Measurements from ENCODE around the gene OPN1MW.
"Not testable (repeated sequence)": the region's sequence is repeated elsewhere in the genome, so short reads cannot be mapped to it uniquely, and the experiment has no call there.

The OPN1MW gene

DNA sequence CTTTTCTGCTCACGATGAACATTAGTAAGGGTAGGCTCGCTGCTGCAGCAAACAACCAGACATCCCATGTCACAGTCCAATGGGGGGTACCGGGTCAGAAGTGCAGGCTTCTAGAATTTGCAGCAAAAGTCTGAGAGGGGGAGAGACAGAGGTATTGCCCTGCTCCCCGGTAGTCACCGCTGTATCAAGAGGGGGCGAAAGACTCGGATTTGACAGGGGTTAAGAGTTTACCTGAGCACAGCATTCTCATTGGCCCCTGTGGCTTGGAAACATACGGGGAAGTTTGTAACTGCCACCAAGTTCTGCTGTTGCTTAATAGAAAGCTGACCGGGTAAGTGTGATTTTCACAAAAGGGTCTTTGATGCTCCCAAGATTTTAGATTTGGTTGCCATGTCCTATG, 28.7 kb downstream of the OPN1MW start:
- DNase-seq (ENCODE audit: low read depth, low spot score): not testable (repeated sequence)

DNA sequence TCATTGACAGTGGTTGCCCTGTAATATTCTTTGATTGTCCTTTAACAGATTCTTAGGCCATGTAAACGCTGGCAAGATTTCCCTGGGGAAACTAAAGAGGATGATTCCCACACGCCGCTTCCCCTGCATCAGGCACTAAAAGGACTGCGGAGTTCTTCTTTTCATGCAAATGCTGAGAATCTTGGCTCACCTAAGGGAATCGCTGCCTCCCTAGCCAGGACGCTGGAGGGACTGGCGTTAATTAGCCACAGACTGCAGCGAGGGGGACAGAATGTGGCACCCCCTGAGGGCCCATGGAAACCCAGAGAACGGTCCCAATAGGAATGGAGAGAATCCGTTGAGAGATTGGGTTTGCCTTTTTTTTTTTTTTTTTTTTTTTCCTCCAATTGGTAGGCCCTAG, 29.1 kb downstream of the OPN1MW start:
- not testable (repeated sequence) for DNase-seq (ENCODE audit: low read depth, low spot score)

DNA sequence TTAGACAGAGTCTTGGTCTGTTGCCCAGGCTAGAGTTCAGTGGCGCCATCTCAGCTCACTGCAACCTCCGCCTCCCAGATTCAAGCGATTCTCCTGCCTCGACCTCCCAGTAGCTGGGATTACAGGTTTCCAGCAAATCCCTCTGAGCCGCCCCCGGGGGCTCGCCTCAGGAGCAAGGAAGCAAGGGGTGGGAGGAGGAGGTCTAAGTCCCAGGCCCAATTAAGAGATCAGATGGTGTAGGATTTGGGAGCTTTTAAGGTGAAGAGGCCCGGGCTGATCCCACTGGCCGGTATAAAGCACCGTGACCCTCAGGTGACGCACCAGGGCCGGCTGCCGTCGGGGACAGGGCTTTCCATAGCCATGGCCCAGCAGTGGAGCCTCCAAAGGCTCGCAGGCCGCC, 37.1 kb downstream of the OPN1MW start, which contains the start of gene OPN1MW2:
TSS of gene OPN1MW2 (plus strand) at position 301 of the 400 bp plus-strand sequence. CDS start at position 361, 60 bp downstream.
- DNase-seq (ENCODE audit: low read depth, low spot score): not testable (repeated sequence)

DNA sequence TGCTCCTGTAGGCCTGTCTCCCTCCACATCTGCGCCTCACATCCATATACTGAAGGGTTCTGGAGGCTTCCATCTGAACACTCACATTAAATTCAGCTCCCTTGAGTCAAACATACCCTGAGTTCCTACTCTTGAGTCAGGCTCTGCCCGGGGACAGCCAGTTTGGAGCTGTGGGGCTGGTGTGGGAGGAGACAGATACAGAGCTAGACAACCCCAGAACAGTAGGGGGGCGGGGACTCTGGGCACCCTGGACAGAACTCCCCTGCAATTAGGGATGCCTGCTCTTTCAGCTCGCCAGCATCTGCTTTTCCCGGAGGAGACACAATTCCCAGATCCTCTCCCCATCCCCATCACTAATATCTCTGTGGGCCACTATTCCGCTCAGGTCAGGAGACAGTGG, 42.9 kb downstream of the OPN1MW start:
- not testable (repeated sequence) for DNase-seq (ENCODE audit: low read depth, low spot score)

DNA sequence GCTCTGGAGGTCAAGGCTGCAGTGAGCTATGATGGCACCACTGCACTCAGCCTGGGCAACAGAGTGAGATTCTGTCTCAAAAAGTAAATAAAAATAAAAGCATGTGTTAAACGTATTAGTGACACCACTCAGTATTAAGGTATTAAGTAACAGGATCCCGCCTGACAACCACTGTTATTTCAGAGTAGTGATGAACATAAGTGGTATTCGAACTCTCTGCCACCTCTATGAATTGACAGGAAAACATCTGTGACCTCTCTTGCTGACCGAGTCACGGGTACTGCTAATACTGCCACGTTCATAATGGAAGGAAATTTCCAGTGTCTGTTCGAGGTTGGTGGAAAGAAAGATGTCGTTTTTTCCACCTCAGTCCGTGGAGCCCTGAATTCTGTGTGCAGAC, 44.3 kb downstream of the OPN1MW start:
- not testable (repeated sequence) for DNase-seq (ENCODE audit: low read depth, low spot score)

DNA sequence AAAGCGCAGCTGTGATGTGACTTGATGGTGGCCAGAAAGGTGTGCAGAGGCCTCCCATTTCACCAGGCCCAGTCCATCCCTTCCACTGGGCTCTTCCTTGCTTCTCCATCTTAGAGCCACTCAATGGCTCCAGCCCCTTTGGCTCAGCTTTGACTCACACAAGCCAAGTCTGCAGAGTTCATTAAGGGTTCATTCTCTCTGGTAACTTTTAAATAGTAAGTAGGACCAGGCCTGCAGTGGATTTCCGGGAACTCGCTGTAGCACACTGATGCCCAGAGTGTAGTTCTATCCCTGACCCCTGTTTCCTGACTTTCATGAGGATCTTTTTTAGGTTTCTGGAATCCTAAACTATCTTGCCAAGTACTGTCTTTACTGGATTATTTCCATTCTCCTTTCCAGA, 49.0 kb downstream of the OPN1MW start:
- DNase-seq (ENCODE audit: low read depth, low spot score): not testable (repeated sequence)

DNA sequence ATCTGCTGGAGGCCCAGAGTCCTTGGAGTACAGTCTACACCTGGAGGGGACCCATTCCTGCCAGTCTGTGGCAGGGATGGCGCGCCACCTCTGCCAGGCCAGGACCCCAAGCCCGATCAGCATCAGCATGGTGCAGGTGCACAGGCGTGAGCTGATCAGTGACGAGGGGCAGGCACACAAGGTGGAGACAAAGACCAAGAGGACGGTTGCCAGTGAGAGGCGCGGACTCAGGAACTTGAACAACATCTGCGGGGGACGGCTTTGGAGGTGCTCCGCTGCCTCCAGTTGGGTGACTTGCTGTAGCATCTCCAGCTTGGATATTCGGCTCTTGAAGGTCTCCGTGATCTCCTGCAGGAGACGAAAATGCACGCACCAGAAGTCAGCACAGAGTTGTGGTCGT, 51.2 kb downstream of the OPN1MW start:
- not testable (repeated sequence) for DNase-seq (ENCODE audit: low read depth, low spot score)

DNA sequence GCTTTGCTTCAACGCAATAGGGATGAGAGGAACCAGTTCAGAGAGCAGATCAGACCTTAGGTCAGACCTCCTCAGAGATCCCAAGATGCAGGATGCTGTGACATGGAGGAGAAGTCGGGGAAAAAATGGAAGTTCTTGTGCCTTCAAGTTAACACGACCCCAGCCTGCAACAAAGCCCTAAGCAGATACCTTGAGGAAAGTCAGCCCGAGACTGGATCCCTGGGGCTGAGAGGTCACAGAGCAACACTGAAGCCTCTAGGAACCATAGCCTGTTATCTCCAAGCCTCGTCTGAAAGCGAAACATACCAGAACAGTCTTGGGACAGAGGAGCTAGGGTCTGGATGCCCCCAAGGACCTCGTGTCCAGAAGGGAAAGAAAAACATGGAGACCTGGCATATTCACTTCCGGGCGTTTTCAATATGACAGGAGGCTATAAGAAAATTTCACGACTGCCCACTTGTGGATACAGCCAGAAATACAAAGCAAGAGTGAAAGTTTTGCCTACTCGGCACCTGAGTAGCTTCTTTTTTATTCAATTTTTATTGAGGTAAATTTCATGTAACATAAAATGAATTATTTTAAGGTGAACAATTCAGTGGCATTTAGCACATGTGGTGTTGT, 56.7 kb downstream of the OPN1MW start:
- not testable (repeated sequence) for DNase-seq (ENCODE audit: low read depth, low spot score)

DNA sequence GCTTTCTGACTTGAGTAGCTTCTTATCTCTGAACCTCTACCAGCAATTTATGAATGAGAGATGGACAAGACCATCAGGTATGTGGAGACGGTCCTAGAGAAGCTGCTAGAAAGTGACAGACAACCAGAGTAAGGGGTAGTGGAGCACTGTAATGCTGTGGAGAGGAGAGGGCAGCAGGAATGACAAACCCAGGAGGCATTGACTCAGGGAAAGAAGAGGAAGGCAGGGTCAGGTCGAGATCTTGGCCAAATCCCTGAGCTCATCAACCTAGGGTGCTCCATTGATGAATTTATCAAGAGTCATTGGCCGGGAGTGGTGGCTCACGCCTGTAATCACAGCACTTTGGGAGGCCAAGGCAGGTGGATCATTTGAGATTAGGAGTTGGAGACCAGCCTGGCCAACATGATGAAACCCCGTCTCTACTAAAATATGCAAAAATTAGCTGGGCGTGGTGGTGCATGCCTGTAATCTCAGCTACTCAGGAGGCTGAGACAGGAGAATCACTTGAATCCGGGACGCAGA, 57.6 kb downstream of the OPN1MW start:
- not testable (repeated sequence) for DNase-seq (ENCODE audit: low read depth, low spot score)
